HG03159 (cell line): ENCODE results near the gene METTL2B.

Experiments used
- ATAC-seq: cut with Tn5 transposase; IDR thresholded peaks from one replicate; pipeline ENCODE4 v1.9.1; 2021; ENCODE audit warnings: mild to moderate bottlenecking, moderate library complexity; ENCODE audit not compliant: unreplicated experiment

The METTL2B gene

GRCh38 chr7:128476402-128477335 is at the start of gene METTL2B:
Gene METTL2B, plus strand, starts transcription at chr7:128476748. Its CDS starts 18 bp downstream, at chr7:128476766.
- peak; percentile 94 for ATAC-seq

DNA sequence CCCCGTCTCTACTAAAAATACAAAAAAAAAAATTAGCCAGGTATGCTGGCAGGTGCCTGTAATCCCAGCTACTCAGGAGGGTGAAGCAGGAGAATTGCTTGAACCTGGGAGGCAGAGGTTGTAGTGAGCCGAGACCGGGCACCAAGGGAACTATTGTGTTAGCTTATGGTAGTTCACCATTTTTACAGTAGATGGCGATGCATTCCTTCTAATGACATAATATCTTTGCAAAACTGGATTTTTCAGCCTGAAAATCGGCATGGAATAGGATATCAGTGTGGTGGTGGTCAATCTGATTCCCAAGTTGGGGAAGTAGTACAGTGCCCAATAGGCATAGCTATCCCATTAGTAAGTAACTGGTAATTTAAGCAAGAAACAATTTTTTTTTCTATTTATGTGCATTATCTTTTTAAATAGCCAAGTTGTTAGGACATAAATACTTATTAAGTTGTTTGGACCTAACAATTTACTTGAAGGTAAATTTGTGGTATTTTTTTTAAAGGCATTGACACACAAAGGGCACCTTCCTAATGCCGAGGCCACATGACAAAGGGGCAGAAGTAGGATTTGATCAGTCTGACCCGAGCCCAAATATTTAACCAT is 49.2 kb upstream of the METTL2B start:
- no peak for ATAC-seq

DNA sequence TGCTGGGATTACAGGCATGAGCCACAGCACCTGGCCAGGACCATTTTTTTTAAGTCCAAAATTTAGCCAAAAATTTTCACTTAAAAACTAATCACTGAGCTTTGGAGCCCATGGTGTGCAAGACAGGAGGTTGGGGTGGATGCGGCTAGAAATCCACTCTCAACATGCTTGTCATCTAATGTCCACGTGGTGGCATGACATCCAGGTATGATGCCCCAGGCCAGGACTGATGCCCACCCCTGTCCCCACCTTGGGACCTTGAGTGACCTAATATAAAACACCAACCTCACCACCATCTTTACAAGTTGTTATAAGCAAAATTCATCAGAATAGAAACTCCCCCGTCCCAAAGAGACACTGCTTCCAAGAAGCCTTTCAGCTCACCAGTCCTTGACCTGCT is 46.3 kb upstream of the METTL2B start:
- ATAC-seq, result no peak

- no peak for ATAC-seq
Measured at GRCh38 chr7:128431221-128431620, 45.3 kb upstream of the METTL2B start.

DNA sequence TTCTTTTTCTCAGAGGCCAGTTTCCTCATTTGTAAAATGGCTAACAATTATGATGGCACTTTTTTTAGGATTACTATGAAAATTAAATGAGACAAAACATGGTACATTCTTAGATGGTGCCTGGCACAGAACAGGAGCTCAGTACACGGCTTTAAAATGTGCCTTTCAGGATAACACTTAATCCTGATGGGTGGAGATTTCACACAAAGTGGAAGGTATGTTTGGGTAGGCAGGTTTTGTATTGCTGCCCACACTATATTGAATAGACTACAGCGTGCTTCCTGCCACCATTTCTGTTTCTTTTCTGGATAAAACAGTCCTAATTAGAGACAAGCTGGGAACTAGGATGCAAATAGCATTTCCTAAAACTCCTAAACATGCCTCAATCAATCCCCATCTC is 44.8 kb upstream of the METTL2B start:
- ATAC-seq, result no peak

GRCh38 chr7:128434413-128435326 is 41.9 kb upstream of the METTL2B start:
- ATAC-seq, result no peak

DNA sequence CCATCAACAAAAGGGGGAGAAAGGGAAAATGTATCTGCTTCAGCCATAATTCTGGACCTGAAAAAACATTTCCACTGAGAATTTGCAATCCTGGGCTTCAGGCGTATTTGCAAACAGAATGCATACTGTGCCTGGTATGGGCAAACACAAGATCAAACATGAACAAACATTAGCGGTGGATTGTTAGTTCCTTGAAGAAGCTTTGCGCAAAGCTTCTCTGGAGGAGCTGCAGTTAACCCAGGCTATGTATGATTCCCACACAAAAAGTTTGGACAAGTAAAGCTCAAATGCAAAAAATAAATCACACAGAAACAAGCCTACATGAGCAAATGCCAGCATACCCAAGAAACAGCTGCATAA is 41.2 kb upstream of the METTL2B start:
- no peak for ATAC-seq

- peak; percentile 88 for ATAC-seq
Measured at GRCh38 chr7:128437426-128438332, 38.9 kb upstream of the METTL2B start.

GRCh38 chr7:128442356-128442755 is 34.2 kb upstream of the METTL2B start:
- ATAC-seq, result no peak

DNA sequence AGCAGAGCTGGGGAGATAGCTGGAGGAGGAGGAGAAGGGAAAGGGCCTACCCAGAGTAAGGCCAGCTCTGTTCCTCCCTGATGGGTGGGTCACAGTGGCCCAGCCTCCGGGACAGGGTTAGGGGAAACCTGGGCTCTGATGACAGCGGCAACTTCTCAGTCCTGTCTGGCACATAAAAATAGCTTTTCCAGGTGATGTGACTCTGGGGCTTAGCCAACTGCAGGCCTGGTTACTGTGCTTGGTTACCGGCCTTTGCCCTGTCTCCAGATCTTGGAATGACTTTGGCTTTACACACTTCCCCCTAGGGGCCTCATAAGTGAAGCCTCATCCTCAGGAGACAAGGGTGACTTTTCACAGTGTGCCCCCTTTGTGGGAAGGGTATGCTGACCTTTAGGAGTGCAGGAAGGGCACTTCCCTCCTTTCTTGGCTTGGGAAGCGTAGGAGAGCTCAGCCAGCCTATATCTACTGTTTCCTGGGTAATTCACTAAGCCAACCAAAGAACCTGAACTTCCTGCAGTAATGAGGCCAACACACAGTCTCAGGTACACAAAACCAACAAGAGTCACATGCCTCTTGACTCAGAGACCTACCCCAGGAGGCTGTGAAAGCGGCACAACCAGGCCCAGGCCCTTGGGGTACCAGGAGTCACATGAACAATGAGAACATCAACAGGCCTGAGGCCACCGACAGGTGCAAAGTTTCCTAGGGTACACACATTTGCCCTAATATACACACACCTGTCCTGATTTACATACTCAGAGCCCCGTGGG is 32.5 kb upstream of the METTL2B start:
- no peak for ATAC-seq

- ATAC-seq, result no peak
Measured at GRCh38 chr7:128446306-128446705, 30.2 kb upstream of the METTL2B start.

- ATAC-seq, result no peak
Measured at GRCh38 chr7:128447941-128448564, 28.5 kb upstream of the METTL2B start.

- ATAC-seq, result no peak
Measured at GRCh38 chr7:128448751-128449302, 27.7 kb upstream of the METTL2B start.

DNA sequence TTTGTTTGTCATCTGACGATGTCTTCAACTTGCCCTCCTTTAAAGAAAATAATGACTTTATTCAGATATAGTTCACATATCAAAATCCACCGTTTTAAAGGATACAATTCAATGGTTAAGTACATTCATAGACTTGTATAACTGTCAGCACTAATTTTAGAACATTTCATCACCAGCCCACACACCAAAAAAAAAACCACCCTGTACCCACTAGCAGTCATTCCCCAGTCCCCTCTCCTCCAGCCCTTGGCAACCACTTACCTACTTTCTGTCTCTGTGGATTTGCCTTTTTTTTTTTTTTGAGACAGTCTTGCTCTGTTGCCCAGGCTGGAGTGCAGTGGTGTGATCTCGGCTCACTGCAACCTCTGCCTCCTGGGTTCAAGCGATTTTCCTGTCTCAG is 26.1 kb upstream of the METTL2B start:
- ATAC-seq, result no peak

GRCh38 chr7:128450913-128451312 is 25.6 kb upstream of the METTL2B start:
- ATAC-seq, result no peak

- no peak for ATAC-seq
Measured at GRCh38 chr7:128452552-128452951, 24.0 kb upstream of the METTL2B start.

DNA sequence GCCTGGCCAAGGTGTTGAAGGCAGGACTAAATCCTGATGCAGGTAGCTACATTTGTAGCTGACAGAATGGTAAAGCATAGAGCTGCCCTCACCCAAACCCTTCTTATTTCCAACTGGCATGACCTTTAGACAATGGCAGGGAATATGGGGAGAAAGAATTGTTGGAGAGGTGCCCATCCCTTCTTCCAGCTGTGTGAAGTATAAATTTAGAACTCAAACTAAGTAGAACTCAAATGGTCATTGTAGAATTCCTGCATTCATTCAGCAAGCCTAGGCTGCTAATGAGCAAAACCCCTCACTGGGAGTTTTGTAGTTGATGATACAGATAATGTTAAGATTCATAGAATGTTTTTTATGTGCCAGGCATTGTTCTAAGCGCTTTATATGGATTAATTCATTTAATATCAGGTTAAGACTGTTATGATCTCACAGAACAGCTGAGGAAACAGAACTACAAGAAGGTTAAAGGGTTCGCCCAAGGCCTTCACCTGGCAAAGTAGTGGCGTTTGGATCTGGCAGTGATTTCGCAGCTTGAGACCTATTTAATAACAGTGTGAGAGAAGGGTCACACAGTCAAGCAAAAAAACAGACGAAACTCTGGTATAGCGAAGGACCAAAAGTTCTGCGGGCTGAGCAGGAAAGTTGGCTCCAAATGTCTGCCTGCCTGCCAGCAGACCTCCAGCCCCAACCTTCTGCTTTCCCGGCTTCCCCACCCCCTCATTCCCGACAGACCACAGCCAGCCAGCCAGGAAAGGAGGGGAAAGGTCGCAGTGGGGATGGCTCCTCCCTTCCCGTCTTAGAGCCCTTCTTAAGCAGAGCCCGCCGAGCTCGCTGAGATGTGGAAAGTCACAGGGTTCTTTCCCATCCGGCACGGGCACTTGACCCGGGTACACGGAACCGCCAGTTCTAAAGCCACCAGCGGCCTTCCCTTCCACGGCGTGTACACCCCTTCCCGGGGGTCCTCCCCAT is 22.4 kb upstream of the METTL2B start:
- ATAC-seq, result no peak
